GM21825 (cell line): Measurements from ENCODE around the gene DUOX1.

Experiments used
- ATAC-seq: cut with Tn5 transposase; IDR thresholded peaks from one replicate; pipeline ENCODE4 v1.9.1; 2021; ENCODE audit warnings: mild to moderate bottlenecking, moderate library complexity; ENCODE audit not compliant: unreplicated experiment

The DUOX1 gene

GRCh38 chr15:45105586-45105985 lies 24.2 kb upstream of the DUOX1 start:
- no peak for ATAC-seq

GRCh38 chr15:45106002-45106790 lies 23.6 kb upstream of the DUOX1 start:
- no peak for ATAC-seq

GRCh38 chr15:45107941-45108630 lies 21.7 kb upstream of the DUOX1 start:
- ATAC-seq = no peak

- no peak for ATAC-seq
Measured at GRCh38 chr15:45110256-45110820, 19.5 kb upstream of the DUOX1 start.

GRCh38 chr15:45111390-45112142 lies 18.2 kb upstream of the DUOX1 start:
- ATAC-seq = no peak

- ATAC-seq = no peak
Measured at GRCh38 chr15:45112143-45112590, 17.6 kb upstream of the DUOX1 start.

GRCh38 chr15:45112591-45113379 lies 17.0 kb upstream of the DUOX1 start:
- no peak for ATAC-seq

GRCh38 chr15:45113380-45113990 lies 16.3 kb upstream of the DUOX1 start:
- ATAC-seq = no peak

GRCh38 chr15:45114076-45114750 lies 15.6 kb upstream of the DUOX1 start, which contains the start of the genes DUOX2 and DUOXA2:
DUOX2 (minus strand) TSS chr15:45114172; CDS start chr15:45113411, 761 bp downstream.
DUOXA2 (plus strand) TSS chr15:45114326; CDS start chr15:45114606, 280 bp downstream.
- no peak for ATAC-seq

- no peak for ATAC-seq
Measured at GRCh38 chr15:45114751-45115085, 15.1 kb upstream of the DUOX1 start.

GRCh38 chr15:45115312-45115820 lies 14.4 kb upstream of the DUOX1 start:
- ATAC-seq = no peak

- no peak for ATAC-seq
Measured at GRCh38 chr15:45116006-45116481, 13.8 kb upstream of the DUOX1 start.

GRCh38 chr15:45116482-45117307 lies 13.1 kb upstream of the DUOX1 start:
- ATAC-seq = no peak

GRCh38 chr15:45117308-45118130 lies 12.3 kb upstream of the DUOX1 start:
- ATAC-seq = peak; percentile 8

GRCh38 chr15:45118131-45118588 lies 11.6 kb upstream of the DUOX1 start:
- peak; percentile 93 for ATAC-seq

GRCh38 chr15:45118996-45119395 lies 10.8 kb upstream of the DUOX1 start:
- no peak for ATAC-seq
